Transverse colon (tissue), 3 donors: ENCODE measurements around the gene DDX54.

ENCODE experiments used
- POLR2A ChIP-seq: fragments of 450-650 bp; IDR thresholded peaks from one replicate; pipeline ENCODE4 v1.6.1; 2016; ENCODE audit warnings: antibody characterized with exemption, mild to moderate bottlenecking, moderate library complexity
- TF ChIP-seq, protein P1 (sequence below), 5 experiments: fragments of 200-600 bp in 3 of 5; fragments of 450-650 bp in 2 of 5; sonication (generic) in 3 of 5; IDR thresholded peaks; 1 replicate in 2 of 5; 2 replicates in 3 of 5; pipeline ENCODE4 v1.5.1; 2016 to 2017; ENCODE audit warnings: antibody characterized with exemption in 5 of 5, inconsistent platforms in 3 of 5, mild to moderate bottlenecking in 2 of 5, moderate library complexity in 1 of 5

DNA sequence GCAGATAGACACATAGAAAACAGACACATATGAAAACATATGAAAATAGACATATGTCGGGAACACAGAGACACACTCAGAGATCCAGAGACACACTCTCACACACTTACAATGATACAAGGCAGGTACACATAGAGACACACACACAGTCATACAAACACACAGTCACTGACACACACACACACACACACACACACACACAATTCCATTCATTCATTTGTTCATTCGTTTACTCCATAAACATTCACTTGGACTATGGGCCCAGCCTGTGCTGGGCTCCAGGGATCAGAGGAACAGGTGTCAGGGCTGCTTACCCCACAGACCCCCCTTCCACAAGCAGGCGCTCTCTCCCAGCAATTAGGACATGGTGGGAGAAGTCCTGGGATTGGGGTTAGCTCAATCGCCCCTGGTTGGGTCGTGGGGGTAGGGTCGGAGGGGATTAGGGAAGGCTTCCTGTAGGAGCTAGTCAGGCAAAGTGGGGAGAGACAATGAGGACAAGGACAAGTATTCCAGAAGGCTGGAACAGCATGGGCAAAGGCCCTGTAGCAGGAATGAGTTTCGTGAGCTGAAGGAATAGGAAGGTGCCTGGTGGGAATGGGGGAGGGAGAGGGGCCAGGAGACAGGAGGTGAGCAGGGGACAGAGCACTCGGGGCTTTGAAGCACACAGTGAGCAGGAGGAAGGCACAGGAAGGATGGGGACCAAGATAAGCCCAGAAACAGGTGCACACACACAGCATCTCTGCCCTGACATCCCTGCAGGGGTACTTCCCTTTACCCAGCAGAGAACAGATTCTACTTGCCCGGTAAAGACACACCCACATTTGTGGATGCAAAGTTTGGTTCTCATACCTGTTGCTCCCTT, 56.2 kb downstream of the DDX54 start:
- TF ChIP-seq, protein P1, sequence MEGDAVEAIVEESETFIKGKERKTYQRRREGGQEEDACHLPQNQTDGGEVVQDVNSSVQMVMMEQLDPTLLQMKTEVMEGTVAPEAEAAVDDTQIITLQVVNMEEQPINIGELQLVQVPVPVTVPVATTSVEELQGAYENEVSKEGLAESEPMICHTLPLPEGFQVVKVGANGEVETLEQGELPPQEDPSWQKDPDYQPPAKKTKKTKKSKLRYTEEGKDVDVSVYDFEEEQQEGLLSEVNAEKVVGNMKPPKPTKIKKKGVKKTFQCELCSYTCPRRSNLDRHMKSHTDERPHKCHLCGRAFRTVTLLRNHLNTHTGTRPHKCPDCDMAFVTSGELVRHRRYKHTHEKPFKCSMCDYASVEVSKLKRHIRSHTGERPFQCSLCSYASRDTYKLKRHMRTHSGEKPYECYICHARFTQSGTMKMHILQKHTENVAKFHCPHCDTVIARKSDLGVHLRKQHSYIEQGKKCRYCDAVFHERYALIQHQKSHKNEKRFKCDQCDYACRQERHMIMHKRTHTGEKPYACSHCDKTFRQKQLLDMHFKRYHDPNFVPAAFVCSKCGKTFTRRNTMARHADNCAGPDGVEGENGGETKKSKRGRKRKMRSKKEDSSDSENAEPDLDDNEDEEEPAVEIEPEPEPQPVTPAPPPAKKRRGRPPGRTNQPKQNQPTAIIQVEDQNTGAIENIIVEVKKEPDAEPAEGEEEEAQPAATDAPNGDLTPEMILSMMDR (IDR thresholded peaks at IDR 0.05), result no peak
- no peak for TF ChIP-seq POLR2A
